KMS-11 (cell line): ENCODE data around the gene PCDH17.

Source experiments
- H2AFZ ChIP-seq: fragments of 200-600 bp; sonication (generic); 2 replicates; pipeline ENCODE4 v1.6.1; 2016; ENCODE audit warnings: antibody characterized with exemption, mixed run types, low read depth
- H3K27ac ChIP-seq: fragments of 200-600 bp; sonication (generic); 2 replicates; pipeline ENCODE4 v1.6.1; 2016; ENCODE audit warnings: mild to moderate bottlenecking, mixed run types
- H3K27me3 ChIP-seq: fragments of 200-600 bp; sonication (generic); 2 replicates; pipeline ENCODE4 v1.6.1; 2017; ENCODE audit warnings: mild to moderate bottlenecking, low read depth, mixed run types, moderate library complexity; ENCODE audit not compliant: insufficient read depth
- H3K36me3 ChIP-seq: fragments of 200-600 bp; sonication (generic); 2 replicates; pipeline ENCODE4 v1.6.1; 2017; ENCODE audit warnings: mild to moderate bottlenecking, mixed run types; ENCODE audit not compliant: insufficient read depth
- H3K4me1 ChIP-seq: fragments of 200-600 bp; sonication (generic); 2 replicates; pipeline ENCODE4 v1.6.1; 2016; ENCODE audit warnings: mild to moderate bottlenecking, low read depth, mixed run types; ENCODE audit not compliant: poor library complexity, severe bottlenecking
- H3K4me2 ChIP-seq: fragments of 200-600 bp; sonication (generic); 2 replicates; pipeline ENCODE4 v1.7.0; 2016; ENCODE audit warnings: mild to moderate bottlenecking, mixed run types
- H3K4me3 ChIP-seq: fragments of 200-600 bp; sonication (generic); IDR thresholded peaks from 2 replicates; pipeline ENCODE4 v1.6.1; 2017; ENCODE audit warnings: low read depth, low read length, mixed read lengths; ENCODE audit not compliant: insufficient read depth
- H3K79me2 ChIP-seq: fragments of 200-600 bp; sonication (generic); 2 replicates; pipeline ENCODE4 v1.6.1; 2016; ENCODE audit warnings: low read depth, mixed run types; ENCODE audit not compliant: insufficient read depth
- H3K9ac ChIP-seq: fragments of 200-600 bp; sonication (generic); 2 replicates; pipeline ENCODE4 v1.6.1; 2016; ENCODE audit warnings: mild to moderate bottlenecking, mixed run types
- H4K20me1 ChIP-seq: fragments of 200-600 bp; sonication (generic); 2 replicates; pipeline ENCODE4 v1.6.1; 2016; ENCODE audit warnings: mild to moderate bottlenecking, mixed run types; ENCODE audit not compliant: insufficient read depth
- CTCF ChIP-seq: fragments of 200-600 bp; sonication (generic); conservative IDR thresholded peaks from 2 replicates; pipeline ENCODE4 v1.6.1; 2017; ENCODE audit warnings: low read depth, mild to moderate bottlenecking, antibody characterized with exemption, low read length, moderate library complexity, mixed read lengths

Gene PCDH17

DNA sequence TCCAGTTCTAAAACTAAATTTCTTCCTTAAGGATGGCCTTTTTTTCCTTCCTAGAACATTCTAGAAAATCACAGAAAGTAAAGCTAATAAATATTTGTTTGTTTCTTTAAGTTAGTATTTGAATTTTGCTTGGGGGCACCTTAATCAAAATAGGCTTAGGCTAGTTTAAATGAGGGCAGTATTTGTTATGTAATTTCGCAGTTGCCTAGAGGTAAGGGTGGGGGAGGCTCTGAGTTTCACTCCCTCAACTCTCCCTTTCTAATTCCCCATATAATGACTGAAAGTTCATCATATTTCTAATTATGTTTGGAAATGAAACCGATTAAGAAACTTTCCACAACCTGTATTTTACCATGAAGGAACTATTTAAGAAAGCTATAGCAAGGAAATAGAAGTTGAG, 40.6 kb downstream of the PCDH17 start:
- no peak overlapping the region for H3K27ac ChIP-seq
- no peaks in the 10 kb centered on the region for H4K20me1 ChIP-seq
- no peaks in the 10 kb centered on the region for H3K36me3 ChIP-seq
- H3K4me1 ChIP-seq, result no peaks in the 10 kb centered on the region
- H3K4me2 ChIP-seq, result no peak overlapping the region
- no peak overlapping the region for H3K9ac ChIP-seq
- TF ChIP-seq CTCF, result no peak
- no peaks in the 10 kb centered on the region for H3K79me2 ChIP-seq
- no peak overlapping the region for H2AFZ ChIP-seq
- H3K4me3 ChIP-seq, result no peak overlapping the region
- no peaks in the 10 kb centered on the region for H3K27me3 ChIP-seq

- H3K27me3 ChIP-seq, result no peaks in the 10 kb centered on the region
- no peaks in the 10 kb centered on the region for H3K36me3 ChIP-seq
- no peak overlapping the region for H3K4me2 ChIP-seq
- no peak overlapping the region for H3K4me3 ChIP-seq
- H3K9ac ChIP-seq, result no peak overlapping the region
- no peaks in the 10 kb centered on the region for H3K79me2 ChIP-seq
- no peaks in the 10 kb centered on the region for H3K4me1 ChIP-seq
- no peak for TF ChIP-seq CTCF
- no peak overlapping the region for H3K27ac ChIP-seq
- H2AFZ ChIP-seq, result no peak overlapping the region
- no peaks in the 10 kb centered on the region for H4K20me1 ChIP-seq
These were observed 41.7 kb downstream of the PCDH17 start for GRCh38 chr13:57673197-57673596.

GRCh38 chr13:57675526-57675925, 44.0 kb downstream of the PCDH17 start:
- no peaks in the 10 kb centered on the region for H3K4me1 ChIP-seq
- no peaks in the 10 kb centered on the region for H4K20me1 ChIP-seq
- no peak overlapping the region for H3K4me3 ChIP-seq
- no peak for TF ChIP-seq CTCF
- H3K4me2 ChIP-seq, result no peak overlapping the region
- no peak overlapping the region for H2AFZ ChIP-seq
- no peaks in the 10 kb centered on the region for H3K27me3 ChIP-seq
- H3K27ac ChIP-seq, result no peak overlapping the region
- no peaks in the 10 kb centered on the region for H3K36me3 ChIP-seq
- H3K9ac ChIP-seq, result no peak overlapping the region
- H3K79me2 ChIP-seq, result no peaks in the 10 kb centered on the region

DNA sequence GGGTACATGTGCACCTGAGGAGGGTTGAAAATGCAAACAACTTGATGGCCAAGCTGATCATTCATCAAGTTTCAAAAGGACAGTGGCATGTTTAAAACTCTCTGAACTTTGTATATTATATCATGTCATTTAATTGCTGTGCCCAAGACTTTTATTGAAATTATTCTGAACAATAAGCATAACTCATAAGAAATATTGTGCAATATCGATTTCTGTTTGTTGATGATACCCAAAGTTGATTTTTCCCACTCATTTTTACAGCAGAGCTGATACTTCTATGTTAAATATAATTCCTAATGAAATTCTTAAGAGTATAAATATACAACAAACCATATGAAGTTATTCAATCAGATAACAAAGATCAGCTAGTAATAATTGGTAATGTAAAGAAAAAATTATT, 49.1 kb downstream of the PCDH17 start:
- no peak for TF ChIP-seq CTCF
- Histone ChIP-seq H2AFZ (no peak overlapping the region), H3K27ac (no peak overlapping the region), H3K4me3 (no peak overlapping the region), H3K4me2 (no peak overlapping the region), H4K20me1 (no peaks in the 10 kb centered on the region), H3K79me2 (no peaks in the 10 kb centered on the region), H3K36me3 (no peaks in the 10 kb centered on the region), H3K4me1 (no peaks in the 10 kb centered on the region), H3K27me3 (no peaks in the 10 kb centered on the region), H3K9ac (no peak overlapping the region)
